HUES48 (cell line): ENCODE data around the gene GBF1.
A peak's percentile ranks its signal among the peaks of the same experiment; 100 is the strongest.

Experiments used
- H3K27ac ChIP-seq: one replicate; pipeline ENCODE4 v1.7.0; 2013; ENCODE audit warnings: low read depth, low read length, inconsistent platforms
- H3K27me3 ChIP-seq: 2 replicates; pipeline ENCODE4 v1.6.1; 2013; ENCODE audit warnings: mild to moderate bottlenecking, low read length; ENCODE audit not compliant: control insufficient read depth, insufficient read depth
- H3K36me3 ChIP-seq: 2 replicates; pipeline ENCODE4 v1.6.1; 2013; ENCODE audit warnings: low read length; ENCODE audit not compliant: control insufficient read depth, insufficient read depth
- H3K4me1 ChIP-seq: 2 replicates; pipeline ENCODE4 v1.6.1; 2013; ENCODE audit warnings: mild to moderate bottlenecking, low read length; ENCODE audit not compliant: control insufficient read depth, insufficient read depth
- H3K4me3 ChIP-seq: 2 replicates; pipeline ENCODE4 v1.5.1; 2013; ENCODE audit warnings: mild to moderate bottlenecking, low read depth, low read length
- H3K9ac ChIP-seq: 2 replicates; pipeline ENCODE4 v1.6.1; 2013; ENCODE audit warnings: mild to moderate bottlenecking, low read depth, low read length, moderate library complexity
- H3K9me3 ChIP-seq: 2 replicates; pipeline ENCODE4 v1.6.1; 2013; ENCODE audit warnings: low read length; ENCODE audit not compliant: control insufficient read depth, insufficient read depth

The GBF1 gene

GRCh38 chr10:102396317-102396650, 151.0 kb downstream of the GBF1 start:
- H3K36me3 ChIP-seq: peaks cover 26% of the 10 kb centered on the region
- H3K9ac ChIP-seq: no peak overlapping the region; the same call in 1 of the 2 replicates
- peak overlapping the region; percentile 84 for H3K4me3 ChIP-seq
- H3K4me1 ChIP-seq: peaks cover 20% of the 10 kb centered on the region
- H3K9me3 ChIP-seq: no peaks in the 10 kb centered on the region
- H3K27me3 ChIP-seq: peaks cover 28% of the 10 kb centered on the region
- no peak overlapping the region for H3K27ac ChIP-seq

GRCh38 chr10:102396730-102397151, 151.4 kb downstream of the GBF1 start:
- Histone ChIP-seq H3K9me3 (no peaks in the 10 kb centered on the region), H3K4me1 (peaks cover 20% of the 10 kb centered on the region), H3K36me3 (peaks cover 31% of the 10 kb centered on the region), H3K9ac (no peak overlapping the region), H3K27me3 (peaks cover 28% of the 10 kb centered on the region), H3K4me3 (no peak overlapping the region), H3K27ac (no peak overlapping the region)

- Histone ChIP-seq H3K36me3 (peaks cover 32% of the 10 kb centered on the region), H3K4me1 (peaks cover 16% of the 10 kb centered on the region), H3K27me3 (peaks cover 25% of the 10 kb centered on the region), H3K4me3 (no peak overlapping the region), H3K27ac (no peak overlapping the region), H3K9me3 (no peaks in the 10 kb centered on the region), H3K9ac (no peak overlapping the region)
Observed at GRCh38 chr10:102397222-102398171, 152.2 kb downstream of the GBF1 start.

GRCh38 chr10:102398172-102399020, 153.1 kb downstream of the GBF1 start:
- Histone ChIP-seq H3K9ac (no peak overlapping the region), H3K27me3 (peaks cover 16% of the 10 kb centered on the region), H3K36me3 (peaks cover 32% of the 10 kb centered on the region), H3K4me3 (no peak overlapping the region), H3K9me3 (no peaks in the 10 kb centered on the region), H3K27ac (no peak overlapping the region), H3K4me1 (peaks cover 16% of the 10 kb centered on the region)

GRCh38 chr10:102399217-102400021, 154.1 kb downstream of the GBF1 start:
- H3K4me1 ChIP-seq: peaks cover 14% of the 10 kb centered on the region
- peaks cover 32% of the 10 kb centered on the region for H3K36me3 ChIP-seq
- peak overlapping the region; percentile 69 for H3K4me3 ChIP-seq
- H3K27ac ChIP-seq: peak overlapping the region; percentile 63
- H3K27me3 ChIP-seq: peaks cover 14% of the 10 kb centered on the region
- no peaks in the 10 kb centered on the region for H3K9me3 ChIP-seq
- no peak overlapping the region for H3K9ac ChIP-seq

GRCh38 chr10:102400076-102400475, 154.7 kb downstream of the GBF1 start:
- H3K9me3 ChIP-seq: no peaks in the 10 kb centered on the region
- peaks cover 32% of the 10 kb centered on the region for H3K36me3 ChIP-seq
- peaks cover 7% of the 10 kb centered on the region; the same call in 1 of the 2 replicates for H3K27me3 ChIP-seq
- H3K4me3 ChIP-seq: peak overlapping the region; percentile 69; the same call in 1 of the 2 replicates
- no peak overlapping the region for H3K9ac ChIP-seq
- H3K27ac ChIP-seq: no peak overlapping the region
- peaks cover 10% of the 10 kb centered on the region for H3K4me1 ChIP-seq

GRCh38 chr10:102400598-102401341, 155.4 kb downstream of the GBF1 start:
- H3K9me3 ChIP-seq: no peaks in the 10 kb centered on the region
- no peak overlapping the region for H3K9ac ChIP-seq
- peaks cover 10% of the 10 kb centered on the region for H3K4me1 ChIP-seq
- H3K27me3 ChIP-seq: 0 out of 2 replicates have a peak, but pooled peaks cover 5% of the 10 kb centered on the region
- peaks cover 32% of the 10 kb centered on the region for H3K36me3 ChIP-seq
- H3K4me3 ChIP-seq: no peak overlapping the region
- no peak overlapping the region for H3K27ac ChIP-seq

- peaks cover 32% of the 10 kb centered on the region for H3K36me3 ChIP-seq
- 0 out of 2 replicates have a peak, but pooled peaks cover 5% of the 10 kb centered on the region for H3K27me3 ChIP-seq
- no peak overlapping the region for H3K4me3 ChIP-seq
- no peak overlapping the region for H3K9ac ChIP-seq
- H3K9me3 ChIP-seq: no peaks in the 10 kb centered on the region
- no peak overlapping the region for H3K27ac ChIP-seq
- H3K4me1 ChIP-seq: peaks cover 9% of the 10 kb centered on the region
Observed at GRCh38 chr10:102401342-102401654, 156.0 kb downstream of the GBF1 start.

GRCh38 chr10:102401735-102402511, 156.6 kb downstream of the GBF1 start:
- H3K9me3 ChIP-seq: no peaks in the 10 kb centered on the region
- no peak overlapping the region for H3K27ac ChIP-seq
- H3K4me3 ChIP-seq: no peak overlapping the region
- peaks cover 4% of the 10 kb centered on the region; the same call in 1 of the 2 replicates for H3K4me1 ChIP-seq
- peaks cover 28% of the 10 kb centered on the region for H3K36me3 ChIP-seq
- 0 out of 2 replicates have a peak, but pooled peaks cover 5% of the 10 kb centered on the region for H3K27me3 ChIP-seq
- H3K9ac ChIP-seq: no peak overlapping the region
